GM04504 (cell line): ENCODE results near the gene RASL11B.

Experiments
- DNase-seq: peaks from one replicate; pipeline ENCODE4 v3.0.0-alpha.2; 2012; ENCODE audit warnings: low read depth

The RASL11B gene

GRCh38 chr4:52873861-52874343 lies 11.8 kb downstream of the RASL11B start:
- DNase-seq, result no peak

- no peak for DNase-seq
Observed at GRCh38 chr4:52874948-52875347, 12.8 kb downstream of the RASL11B start.

DNA sequence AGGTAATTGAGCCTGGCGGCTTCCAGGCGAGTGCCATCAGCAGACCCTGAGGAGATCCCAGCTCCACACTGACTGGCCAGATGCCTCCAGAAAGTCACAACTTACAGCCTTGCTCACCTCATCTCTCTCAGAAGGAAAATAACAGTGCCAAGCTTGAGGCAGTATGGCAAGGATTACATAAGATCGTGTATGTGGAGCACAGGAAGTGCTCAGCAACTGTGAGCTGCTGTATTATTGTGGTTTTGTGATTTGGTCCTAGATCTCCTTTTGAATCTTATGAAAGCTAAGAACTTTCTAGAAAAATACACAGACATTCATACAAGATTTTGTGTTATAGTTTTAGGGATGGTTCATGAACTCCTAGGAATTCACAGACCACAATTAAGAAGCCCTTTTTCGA lies 14.0 kb downstream of the RASL11B start:
- no peak for DNase-seq

- DNase-seq, result no peak
Observed at GRCh38 chr4:52877036-52877435, 14.9 kb downstream of the RASL11B start.

GRCh38 chr4:52877694-52878093 lies 15.6 kb downstream of the RASL11B start:
- DNase-seq, result no peak

- no peak for DNase-seq
Observed at GRCh38 chr4:52879471-52879870, 17.4 kb downstream of the RASL11B start.

- no peak for DNase-seq
Observed at GRCh38 chr4:52880994-52881393, 18.9 kb downstream of the RASL11B start.

DNA sequence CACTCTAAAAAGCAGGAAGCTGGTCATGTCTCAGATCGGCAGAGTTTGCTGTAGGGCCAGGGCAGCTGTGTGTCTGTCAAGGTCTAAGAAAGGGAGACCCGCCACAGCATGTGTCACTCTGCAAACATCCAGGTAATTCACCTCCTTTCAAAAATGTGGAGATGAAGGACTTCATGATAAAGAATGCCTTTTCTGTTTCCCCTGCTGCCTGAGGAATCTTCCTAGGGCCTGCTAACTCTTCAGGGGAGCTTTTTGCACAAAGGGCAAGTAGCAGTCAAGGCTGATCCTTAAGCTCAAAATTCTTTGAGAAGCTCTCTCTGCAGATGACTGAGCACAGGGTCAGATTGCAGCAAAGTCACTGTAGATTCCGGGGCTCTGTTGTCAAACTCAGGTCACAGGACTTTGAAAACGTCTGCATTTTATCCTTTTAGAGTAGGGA lies 21.1 kb downstream of the RASL11B start:
- no peak for DNase-seq

GRCh38 chr4:52883707-52884669 lies 21.9 kb downstream of the RASL11B start:
- no peak for DNase-seq

DNA sequence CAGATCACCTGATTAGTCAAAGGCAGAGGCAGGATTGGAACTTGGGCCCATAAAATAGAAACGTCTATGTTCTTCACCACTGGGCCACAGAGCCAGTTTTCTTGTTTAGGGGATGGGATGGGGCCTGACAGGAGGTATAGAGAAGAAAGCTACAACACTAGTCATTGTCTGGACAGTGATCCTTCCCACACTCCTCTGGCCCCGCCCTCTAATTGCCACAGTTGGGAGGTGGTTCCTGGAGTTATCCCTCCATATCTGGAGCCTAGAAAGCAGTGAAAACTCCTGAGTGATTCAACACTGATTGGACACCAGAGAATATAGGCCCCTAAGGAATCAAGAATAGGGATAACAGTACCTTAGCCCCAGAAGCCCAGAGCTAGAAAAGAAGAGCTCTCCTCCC lies 22.9 kb downstream of the RASL11B start:
- DNase-seq, result no peak

DNA sequence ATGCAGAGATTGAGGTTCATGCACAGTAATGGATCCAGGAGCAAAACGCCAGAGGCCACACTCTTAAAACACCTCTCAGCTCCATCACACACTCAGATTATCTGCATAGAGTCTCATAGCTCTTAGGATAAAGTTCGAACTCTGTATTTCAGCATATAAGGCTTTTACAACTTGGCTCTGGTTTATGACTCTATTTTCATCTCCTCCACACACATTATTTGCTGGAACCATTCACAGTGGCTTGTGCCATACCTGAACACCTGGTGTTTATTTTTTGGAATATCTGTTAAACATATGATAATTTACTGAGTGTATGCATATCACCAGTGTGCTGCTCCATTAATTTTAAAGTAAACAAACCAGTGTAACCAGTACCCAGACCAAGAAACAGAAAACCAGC lies 27.2 kb downstream of the RASL11B start:
- DNase-seq, result no peak

GRCh38 chr4:52889778-52890520 lies 27.8 kb downstream of the RASL11B start:
- no peak for DNase-seq

DNA sequence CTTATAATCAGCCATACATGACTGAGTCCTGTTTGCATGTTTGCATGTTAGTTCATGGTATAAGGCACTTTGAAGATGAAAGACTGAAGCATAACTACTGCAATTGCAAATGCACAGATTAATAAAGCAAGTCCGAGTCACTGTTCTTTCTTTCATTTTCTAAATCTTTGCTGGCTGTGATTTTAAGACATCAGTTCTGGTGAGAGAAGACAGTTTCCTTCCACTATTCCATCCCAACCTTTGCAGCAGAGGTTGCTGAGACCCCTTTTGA lies 28.3 kb downstream of the RASL11B start:
- DNase-seq, result no peak

DNA sequence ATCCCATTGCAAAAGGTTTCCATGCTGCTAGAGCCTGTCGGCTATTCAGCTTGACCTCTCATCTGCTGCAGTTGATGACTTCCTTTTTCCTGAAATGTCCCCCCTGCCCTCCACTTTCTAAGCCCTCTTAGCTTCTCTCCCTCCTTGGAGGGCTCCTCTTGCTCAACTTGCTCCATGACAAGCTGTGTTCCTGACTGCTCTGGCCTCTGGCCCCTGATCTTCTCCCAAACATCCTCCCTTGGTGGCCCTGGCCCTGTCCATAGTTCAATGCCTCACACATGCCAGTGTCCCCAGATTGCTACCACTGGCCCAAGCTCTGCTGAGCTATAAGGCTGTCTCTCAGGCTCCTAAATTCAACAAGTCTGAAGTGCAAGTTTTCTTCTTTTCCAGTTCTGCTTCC lies 29.6 kb downstream of the RASL11B start:
- no peak for DNase-seq

DNA sequence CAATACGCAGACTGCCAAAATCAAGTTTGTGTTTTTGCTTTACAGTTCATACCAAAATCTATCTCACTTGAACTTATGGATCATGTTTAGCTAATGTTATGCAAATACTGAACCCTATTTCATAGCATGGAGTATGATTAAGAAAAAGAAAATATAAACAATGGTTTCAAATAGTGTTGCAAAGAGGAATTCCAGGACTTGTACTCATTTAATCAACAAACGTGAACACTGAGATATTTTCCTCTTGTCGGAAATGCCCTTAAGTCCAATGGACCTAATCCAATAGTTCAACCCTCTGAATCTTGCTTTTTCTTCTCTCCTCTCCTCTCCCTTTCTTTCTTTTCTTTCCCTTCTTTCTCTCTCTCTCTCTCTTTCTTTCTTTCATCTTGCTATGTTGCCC lies 30.8 kb downstream of the RASL11B start:
- DNase-seq, result no peak

DNA sequence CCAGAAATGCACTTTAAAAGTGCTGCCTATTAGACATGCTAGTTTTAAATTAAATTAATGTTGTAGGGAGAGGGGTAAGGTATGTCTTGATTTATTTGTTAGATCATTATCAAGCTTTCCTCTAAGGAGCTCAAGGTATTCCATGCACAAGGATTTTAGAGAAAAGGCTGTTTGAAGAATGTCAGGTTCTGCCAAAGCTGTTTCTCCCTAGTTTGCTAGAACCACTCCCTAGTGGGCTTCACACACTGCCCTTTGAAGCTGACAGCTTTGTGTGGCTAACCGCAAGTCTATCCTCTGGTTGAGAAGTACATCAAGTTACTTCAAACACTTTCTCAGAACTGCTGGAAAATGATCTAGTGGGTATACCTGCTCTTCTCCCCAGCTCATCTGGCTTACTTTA lies 32.3 kb downstream of the RASL11B start:
- DNase-seq, result no peak

GRCh38 chr4:52903273-52903672 lies 41.2 kb downstream of the RASL11B start:
- no peak for DNase-seq

DNA sequence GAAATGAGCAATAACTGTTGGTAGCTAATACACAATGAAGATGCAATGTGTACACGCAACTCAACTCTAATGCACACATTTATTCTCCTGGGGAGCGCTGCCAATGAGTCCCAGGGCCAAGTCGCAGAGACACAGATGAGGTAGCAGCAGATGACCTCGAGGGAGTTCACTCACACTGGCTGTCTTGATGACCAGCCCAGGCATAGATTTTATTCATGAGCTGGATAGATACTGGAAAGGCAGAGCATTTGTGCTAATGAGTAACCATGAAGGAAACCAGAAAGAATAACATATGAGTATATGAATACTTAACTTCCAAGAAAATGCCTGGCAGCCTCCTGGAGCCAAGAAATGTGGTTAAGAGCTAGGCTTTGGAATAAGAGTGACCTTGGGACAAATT lies 42.3 kb downstream of the RASL11B start:
- no peak for DNase-seq

- no peak for DNase-seq
Observed at GRCh38 chr4:52907510-52907909, 45.4 kb downstream of the RASL11B start.

GRCh38 chr4:52910115-52910514 lies 48.0 kb downstream of the RASL11B start:
- DNase-seq, result no peak

DNA sequence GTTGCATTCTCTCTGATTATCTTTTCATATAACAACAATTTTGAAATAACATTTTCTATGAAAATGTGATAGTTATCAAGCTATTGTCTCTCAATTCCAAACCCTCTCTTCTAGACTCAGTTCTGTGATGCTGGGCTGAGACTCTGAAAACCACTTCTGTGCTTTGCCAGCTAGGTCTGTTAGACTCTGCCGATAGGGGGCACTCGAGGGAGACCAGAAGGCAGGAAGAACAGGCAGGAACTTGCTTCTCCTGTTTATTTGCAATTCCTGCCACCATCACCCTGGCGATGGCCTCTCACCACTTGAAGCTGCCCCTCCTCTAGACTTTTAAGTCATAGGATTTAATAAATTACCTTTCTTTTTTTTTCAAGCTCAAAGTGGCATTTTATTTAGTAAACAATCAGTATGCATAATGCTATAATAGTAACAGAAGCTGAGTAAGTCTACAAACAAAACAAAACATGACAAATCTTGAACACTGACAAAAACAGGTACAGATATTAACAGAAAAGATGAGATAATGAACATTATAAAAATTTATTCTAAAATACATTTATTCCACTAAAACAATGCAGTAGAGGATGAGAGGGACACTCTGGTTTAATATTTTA lies 49.7 kb downstream of the RASL11B start:
- DNase-seq, result peak; percentile 28

DNA sequence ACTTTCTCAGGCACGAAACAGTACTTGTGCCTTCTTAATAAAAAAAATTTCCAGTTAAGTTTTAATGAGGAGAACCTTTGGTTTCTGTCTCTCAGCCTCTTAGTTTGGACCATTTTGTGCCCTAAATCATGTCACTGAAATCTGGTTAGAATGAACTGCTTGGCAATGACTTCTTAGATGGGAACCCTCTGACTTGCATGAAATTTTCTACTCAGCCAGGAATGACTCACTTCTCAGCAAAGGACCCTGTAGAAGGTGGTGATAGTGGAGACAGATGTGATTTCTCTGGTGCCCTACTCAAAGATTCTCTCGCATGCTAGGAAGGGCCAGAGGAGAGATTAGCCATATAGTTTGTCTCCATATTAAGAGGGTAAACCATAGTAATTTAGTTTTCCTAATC lies 50.5 kb downstream of the RASL11B start:
- peak; percentile 70 for DNase-seq

DNA sequence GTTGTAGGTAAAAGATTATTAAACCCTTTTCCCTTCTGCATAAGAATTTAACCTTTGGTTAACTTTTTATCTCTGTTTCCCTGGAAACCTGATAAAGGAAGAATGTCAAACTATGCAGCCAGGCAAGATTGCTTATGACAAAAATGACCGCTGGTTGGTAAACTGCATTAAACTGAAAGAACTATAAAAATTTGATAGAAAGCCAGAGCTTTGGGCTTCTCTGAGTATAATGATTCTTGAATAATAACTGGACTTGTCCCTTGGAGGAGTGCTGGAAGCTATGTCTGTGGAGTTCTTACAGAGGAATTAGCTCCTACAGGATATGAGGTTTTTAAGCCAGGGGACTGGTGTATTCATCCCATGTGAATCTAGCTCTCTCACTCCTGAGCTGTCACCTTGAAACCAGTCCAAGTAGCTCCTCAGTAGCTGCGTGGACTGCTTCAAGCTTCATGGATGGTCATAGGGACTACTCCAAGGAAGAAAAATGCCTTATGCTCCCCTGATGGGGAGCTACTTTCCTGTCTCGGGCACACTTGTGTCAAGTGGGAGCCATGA lies 52.0 kb downstream of the RASL11B start:
- DNase-seq, result peak; percentile 72
